Neural cell (in vitro differentiated cells): ENCODE results near the gene PLCH1.

Source experiments
- CTCF ChIP-seq: fragments of 450-650 bp; IDR thresholded peaks from 2 replicates; pipeline ENCODE4 v1.5.1; 2014; ENCODE audit warnings: antibody characterized with exemption, mild to moderate bottlenecking, moderate library complexity; ENCODE audit not compliant: poor library complexity, severe bottlenecking
- EP300 ChIP-seq: fragments of 450-650 bp; conservative IDR thresholded peaks from 2 replicates; pipeline ENCODE4 v1.6.1; 2014; ENCODE audit warnings: antibody characterized with exemption, mild to moderate bottlenecking, moderate library complexity; ENCODE audit not compliant: poor library complexity, severe bottlenecking
- EZH2 ChIP-seq: fragments of 200-600, 300-800 bp; shearing (Covaris generic), sonication (generic); IDR thresholded peaks from 2 replicates; pipeline ENCODE4 v1.6.1; 2014; ENCODE audit warnings: antibody characterized with exemption, low read length, borderline replicate concordance, mild to moderate bottlenecking; ENCODE audit not compliant: insufficient read depth, poor library complexity, severe bottlenecking
- POLR2AphosphoS5 ChIP-seq: IDR thresholded peaks from 2 replicates; pipeline ENCODE4 v1.6.1; 2012
- RAD21 ChIP-seq: fragments of 450-650 bp; conservative IDR thresholded peaks from 2 replicates; pipeline ENCODE4 v1.6.1; 2014; ENCODE audit warnings: antibody characterized with exemption, mild to moderate bottlenecking, moderate library complexity
- REST ChIP-seq: IDR thresholded peaks from 2 replicates; pipeline ENCODE4 v1.6.1; 2012; ENCODE audit warnings: borderline replicate concordance

- no peak for TF ChIP-seq REST
- TF ChIP-seq POLR2AphosphoS5 = no peak
- TF ChIP-seq RAD21 = no peak
- TF ChIP-seq CTCF = no peak
- TF ChIP-seq EZH2 = no peak
- TF ChIP-seq EP300 = no peak
Measured at GRCh38 chr3:155585384-155585783, 159.5 kb downstream of the PLCH1 start.
